ENCODE data around the gene PCSK5.

PCSK5 gene

DNA sequence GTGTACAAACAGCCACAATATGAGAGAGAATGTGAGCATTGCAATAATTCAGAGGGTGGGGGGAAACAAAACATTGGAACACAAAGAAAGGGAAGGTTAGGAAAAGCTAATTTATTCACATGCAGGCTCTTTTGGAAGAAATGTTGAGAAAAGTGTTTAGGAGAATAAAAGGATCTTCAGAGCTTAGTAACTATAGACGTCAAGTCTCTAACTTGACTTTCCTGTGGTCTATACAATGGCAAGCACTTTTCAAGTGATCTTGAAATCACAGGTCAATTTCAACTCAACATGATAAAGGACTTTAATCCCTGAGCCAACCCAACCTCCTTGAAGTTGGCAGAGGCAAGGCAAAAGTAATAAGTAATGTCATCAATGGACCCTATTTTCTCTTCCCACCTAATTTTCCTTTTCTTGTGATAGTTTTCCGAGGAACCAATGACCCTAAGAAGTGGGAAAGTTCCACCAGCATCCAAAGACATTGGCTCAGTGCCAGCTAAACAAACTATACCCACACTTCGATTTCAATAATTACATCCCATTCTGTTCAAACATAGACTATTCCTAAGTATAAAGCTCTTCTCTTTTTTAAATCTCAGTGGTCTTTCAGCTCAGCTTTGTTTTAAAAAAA, 480.0 kb downstream of the PCSK5 start:
- DNase-seq, result no peak

DNA sequence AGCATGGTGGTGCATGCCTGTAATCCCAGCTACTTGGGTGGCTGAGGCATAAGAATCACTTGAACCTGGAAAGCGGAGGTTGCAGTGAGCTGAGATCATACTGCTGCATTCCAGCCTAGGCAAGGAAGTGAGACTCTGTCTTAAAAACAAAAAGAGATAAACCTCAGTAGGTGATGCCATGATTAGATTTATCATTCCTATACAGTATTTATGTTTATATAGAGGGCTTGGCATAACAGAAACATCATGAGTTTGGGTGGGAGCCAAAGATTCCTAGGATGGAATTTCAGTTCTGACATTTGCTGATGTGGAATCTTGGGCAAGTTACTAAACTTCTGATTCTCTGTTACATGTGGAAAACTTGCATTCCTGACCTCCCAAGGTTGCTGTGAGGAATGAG, 481.4 kb downstream of the PCSK5 start:
- DNase-seq, result peak; percentile 46

DNA sequence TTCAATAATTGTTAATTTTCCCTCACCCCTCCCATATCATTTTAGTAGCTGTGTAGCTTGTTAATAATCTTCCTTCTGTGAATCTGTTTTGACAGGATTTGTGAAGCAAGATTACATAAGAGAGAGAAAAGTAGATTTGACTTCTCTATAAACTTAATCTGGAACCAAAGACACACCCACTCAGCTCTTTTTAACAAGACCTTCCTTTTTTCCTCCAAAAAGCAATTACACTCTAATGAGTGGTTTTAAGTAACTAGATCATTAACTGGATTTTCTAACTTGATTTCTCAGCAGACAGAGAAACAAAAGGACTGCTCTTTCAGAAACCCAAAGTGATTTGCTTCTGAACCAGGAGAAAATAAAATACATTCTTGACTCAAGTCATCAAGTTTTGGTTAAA, 481.9 kb downstream of the PCSK5 start:
- no peak for DNase-seq

DNA sequence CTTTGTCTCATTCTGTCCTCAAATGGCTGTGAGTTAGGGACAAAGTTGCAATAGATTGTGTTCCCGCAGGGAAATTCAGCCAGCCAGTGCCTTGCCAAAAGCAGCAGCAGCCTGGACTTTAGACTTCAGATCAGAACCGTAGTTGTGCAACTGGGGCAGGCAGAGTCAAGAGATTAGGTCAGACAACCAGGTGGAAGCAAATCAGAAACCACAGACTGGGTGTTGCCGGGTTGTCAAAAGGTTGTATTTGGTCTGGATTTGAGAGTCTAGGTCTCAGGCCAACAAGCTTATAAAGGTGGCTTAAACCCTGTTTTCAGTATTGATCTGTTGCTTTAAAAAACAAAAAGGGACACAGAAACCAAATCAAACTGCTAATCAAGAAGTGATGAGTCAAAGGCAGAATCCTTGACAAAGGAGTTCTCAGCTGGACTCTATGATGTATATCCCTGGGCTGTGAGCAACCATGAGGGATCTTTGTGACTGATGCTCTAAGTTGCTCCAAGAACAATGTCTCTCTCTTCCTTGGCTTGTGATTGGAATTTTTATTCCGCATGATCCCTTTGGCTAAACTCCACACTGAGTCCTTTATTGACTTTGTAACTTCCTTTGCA, 482.8 kb downstream of the PCSK5 start:
- peak; percentile 51 for DNase-seq

DNA sequence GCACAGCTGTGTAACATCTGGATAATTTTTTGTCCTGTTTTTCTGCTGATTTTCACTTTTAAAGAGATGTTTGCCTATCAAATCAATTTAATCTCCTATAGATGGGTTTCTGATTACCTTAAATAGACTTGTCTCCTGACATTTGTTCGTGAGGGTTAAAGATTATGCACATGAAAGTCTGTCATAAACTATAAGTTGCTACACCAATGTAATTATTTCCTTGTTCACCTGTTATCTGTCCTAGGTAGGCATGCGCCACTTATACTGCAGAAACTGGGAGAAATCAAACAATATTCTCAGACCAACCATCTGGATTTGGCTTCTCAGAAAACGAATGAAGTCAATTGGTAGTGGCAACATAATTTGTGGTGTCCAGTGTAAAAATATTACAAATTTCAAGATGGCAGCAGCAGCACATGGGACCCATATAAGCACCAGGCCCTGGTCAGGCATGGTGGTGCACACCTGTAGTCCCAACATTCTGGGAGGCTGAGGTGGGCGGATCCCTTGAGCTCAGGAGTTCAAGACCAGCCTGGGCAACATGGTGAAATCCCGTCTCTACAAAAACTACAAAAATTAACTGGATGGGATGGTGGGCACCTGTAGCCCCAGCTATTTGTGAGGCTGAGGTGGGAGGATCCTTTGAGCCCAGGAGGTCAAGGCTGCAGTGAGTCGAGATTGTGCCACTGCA, 483.5 kb downstream of the PCSK5 start:
- DNase-seq, result no peak

DNA sequence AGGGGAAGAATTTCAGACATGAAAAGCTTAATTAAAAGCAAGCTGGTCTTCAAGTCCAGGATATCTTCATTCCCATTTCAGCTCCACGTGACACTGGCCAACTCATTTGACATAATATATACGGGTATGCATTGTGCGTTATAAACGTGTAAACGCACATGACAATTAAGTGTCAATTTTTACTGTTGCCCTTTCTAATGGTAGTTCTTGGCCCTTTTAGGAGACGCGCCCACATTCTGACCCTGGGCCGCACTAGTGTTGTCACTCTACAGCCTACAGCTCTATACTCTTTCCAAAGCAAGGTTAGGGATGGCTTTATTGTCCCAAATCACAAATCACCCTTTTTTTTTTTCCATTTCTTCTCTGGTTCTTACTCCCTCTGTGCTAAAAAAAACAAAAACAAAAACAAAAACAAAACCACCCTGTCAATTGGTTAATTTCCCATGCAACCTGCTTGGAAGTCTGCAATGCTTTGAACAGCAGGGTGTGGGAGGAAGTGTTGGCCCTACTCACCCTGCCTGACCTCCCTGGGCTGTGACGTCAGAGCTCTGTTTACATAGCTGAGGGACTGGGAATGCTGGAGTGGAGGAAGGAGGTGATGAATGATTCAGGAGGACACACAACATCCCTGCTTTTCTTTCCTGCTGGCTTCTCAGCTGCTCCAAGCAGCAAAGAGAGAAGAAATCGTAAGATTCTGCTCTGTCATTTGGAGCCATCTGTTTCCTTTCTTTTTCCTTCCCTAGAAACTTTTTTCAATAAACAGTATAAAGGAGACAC, 484.5 kb downstream of the PCSK5 start:
- no peak for DNase-seq

DNA sequence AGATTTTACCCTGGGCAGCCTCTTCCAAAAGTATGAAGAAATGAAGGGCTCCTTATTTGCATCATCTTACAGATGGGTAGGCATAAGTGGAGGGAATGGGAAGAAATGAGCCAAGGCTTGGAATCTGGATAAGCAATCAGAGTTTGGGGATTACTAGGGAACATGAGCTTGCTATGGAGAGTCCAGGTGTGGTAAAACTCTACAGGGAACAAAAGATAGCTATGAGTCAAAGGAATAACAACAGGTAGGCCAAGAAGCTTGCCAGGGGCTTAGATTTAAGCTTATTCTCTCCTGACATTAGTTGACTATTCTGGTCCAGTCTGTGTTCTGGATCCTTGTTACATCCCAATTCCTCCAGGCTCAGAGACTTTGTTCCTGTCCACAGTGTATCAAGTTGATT, 487.3 kb downstream of the PCSK5 start:
- no peak for DNase-seq

DNA sequence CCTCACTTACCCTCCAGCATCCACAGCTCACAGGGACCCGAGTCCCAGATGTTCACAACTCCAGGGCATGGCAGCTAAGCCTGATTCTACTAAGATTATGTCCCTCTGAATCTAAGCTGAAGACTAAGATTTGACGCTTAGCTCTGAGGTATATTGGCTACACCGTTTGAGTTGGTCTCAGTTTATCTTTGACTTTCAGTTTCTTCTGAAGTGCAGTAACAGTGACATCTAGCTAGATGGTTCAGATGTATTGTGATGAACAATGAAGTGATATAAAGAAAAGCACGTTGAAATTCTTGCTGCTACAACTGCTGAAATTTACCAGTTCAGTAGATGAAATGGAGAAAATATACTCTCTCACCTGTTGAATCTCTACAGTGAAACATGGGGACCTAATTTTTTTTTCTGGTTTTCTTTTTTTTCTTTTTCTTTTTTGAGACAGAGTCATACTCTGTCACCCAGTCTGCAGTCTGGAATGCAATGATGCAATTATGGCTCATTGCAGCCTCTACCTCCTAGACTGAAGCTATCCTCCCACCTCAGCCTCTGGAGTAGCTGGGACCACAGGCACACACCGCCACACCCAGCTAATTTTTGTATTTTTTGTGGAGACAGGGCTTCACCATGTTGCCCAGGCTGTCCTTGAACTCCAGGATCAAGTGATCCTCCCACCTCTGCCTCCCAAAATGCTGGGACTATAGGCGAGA, 488.0 kb downstream of the PCSK5 start:
- no peak for DNase-seq

DNA sequence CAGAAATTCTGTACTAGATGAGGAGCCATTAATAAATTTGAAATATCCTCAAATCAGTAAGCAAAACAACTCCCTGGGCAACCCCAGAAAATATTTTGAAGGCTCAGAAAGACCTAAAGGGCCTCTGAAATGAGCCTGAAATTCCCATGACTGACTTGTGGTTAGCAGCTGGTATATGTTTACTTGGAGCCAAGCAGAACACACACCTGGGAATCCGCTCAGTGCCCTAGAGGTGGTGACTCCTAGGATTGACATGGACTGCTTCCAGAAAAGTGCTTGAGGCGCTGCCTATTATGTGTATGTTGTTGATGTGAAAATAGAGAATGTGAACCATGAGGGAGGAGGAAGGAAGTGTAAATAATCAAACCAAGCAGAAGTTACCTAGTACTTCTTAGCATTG, 489.0 kb downstream of the PCSK5 start:
- DNase-seq, result no peak

DNA sequence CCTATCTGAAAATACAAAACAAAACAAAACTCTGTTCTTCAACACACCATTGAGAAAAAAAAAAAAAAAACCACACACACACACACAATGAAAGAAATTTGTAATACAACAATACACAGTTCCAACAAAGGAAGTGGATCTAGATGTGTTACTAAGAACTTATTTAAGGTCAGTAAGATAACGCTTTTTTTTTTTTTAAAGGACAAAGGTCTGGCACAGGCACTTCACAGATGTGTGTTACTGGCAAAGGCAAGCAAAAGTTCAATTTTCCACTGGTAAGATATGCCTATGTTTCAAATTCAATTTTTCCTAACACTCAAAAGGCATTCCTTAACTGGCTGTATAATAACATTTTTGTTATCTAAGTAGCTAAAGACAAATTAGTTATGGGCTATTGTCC, 500.2 kb downstream of the PCSK5 start:
- no peak for DNase-seq

DNA sequence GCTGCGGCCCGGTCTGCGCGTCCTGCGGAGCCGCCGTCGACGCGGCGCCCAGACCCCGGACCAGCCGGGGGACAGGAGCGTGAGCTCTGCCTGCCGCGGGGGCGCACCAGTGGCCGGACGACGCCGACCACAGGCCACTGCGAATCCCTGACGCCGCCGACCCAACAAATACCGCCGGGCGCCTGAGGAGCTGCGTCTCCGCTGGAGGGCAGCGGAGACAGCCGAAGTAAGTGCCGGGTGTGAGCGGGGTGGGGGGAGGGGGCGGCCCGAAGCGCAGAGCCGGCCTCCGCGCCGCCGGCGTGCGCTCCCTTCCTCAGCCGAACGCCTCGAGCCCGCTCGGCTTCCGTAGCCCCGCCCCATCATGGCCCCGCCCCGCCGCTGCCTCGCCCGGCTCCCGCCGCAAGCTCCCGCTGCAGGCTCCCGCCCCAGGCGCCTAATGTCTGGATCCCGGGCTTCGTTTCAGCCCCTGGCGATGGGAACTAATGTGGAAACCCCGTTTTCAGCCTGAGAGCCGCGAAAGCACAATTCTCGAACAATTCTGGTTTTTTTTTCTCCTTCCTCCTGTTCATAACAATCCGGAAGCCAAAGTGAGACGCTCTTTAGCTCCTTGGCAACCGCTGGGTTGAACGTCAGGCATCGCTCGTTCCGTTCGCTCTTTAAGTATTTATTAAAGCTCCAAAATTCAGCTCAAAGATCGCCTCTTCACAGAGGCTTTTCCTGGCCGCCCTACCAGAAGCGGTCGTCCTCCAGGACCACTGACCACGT, 503.9 kb downstream of the PCSK5 start, which contains the start of gene RFK:
TSS of gene RFK (minus strand) at position 232 of the 765 bp plus-strand sequence. CDS start 255 bp downstream, outside the sequence.
- peak; percentile 97 for DNase-seq

DNA sequence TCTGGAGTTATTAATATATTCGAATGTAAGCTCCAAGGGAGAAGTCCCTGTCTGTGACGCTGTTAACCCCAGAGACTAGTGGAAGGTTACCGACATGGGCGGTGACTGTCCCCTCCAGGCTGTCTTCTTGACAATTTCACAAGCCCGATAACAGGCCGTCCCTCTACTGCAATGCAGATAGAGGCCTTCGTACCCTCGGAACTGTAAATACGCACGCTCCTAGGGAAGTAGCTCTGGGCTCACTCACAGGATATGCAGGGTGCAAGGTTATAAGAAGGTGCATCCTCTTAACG, 504.4 kb downstream of the PCSK5 start:
- DNase-seq, result no peak

DNA sequence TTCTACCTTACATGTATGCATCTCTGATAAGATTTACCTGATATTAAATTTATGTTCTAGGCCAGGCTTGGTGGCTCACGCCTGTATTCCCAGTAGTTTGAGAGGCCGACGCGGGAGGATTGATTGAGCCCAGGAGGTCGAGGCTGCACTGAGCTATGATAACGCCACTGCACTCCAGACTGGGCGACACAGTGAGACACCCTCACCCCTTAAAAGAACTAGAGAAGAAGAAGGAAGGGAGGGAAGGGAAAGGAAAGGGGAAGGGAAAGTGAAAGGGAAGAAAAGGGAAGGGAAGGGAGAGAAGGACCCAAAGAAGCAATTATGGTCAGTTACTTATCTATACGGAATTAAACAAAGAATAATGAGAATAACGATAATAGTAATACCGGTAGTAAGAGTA, 504.9 kb downstream of the PCSK5 start:
- DNase-seq, result no peak

DNA sequence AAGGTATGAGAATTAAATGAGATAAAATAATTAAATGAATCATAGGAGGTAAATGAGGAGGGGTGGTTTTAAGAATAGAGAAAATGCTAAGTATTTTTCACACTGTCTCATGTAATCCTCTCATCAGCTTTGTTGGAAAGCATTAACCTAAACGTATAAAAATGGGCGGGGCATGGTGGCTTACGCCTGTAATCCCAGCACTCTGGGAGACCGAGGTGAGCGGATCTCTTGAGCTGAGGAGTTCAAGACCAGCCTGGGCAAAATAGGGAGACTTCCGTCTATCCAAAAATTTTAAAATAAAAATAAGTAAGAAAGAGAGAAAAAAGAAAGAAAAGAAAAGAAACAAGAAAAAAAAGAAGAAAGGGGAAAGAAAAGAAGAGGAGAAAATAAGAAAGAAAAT, 505.7 kb downstream of the PCSK5 start:
- no peak for DNase-seq

DNA sequence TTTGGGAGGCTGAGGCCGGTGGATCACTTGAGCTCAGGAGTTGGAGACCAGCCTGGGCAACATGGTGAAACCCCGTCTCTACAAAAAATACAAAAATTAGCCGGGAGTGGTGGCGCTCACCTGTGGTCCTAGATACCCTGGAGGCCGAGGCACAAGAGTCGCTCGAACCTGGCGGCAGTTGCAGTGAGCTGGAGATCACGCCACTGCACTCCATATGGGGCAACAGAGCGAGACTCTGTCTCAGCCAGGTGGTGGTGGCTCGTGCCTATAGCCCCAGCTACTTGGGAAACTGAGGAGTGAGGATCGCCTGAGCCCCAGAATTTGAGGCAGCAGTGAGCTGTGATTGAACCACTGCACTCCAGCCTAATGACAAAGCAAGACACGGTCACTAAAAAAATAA, 506.1 kb downstream of the PCSK5 start:
- no peak for DNase-seq

DNA sequence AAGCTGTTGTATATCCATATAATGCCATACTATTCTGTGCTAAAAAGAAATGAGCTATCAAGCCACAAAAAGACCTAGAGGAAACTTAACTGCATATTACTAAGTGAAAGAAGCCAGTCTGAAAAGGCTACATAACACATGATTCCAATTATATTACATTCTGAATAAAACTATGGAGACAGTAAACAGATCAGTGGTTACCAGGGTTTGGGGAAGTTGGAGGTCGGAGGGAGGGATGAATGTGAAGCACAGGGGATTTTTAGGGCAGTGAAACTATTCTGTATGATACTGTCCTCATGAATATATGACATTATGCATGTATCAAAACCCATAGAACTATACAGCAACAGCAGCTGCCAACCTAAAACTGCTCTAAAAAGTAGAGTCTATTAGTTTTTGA, 509.4 kb downstream of the PCSK5 start:
- DNase-seq, result no peak

DNA sequence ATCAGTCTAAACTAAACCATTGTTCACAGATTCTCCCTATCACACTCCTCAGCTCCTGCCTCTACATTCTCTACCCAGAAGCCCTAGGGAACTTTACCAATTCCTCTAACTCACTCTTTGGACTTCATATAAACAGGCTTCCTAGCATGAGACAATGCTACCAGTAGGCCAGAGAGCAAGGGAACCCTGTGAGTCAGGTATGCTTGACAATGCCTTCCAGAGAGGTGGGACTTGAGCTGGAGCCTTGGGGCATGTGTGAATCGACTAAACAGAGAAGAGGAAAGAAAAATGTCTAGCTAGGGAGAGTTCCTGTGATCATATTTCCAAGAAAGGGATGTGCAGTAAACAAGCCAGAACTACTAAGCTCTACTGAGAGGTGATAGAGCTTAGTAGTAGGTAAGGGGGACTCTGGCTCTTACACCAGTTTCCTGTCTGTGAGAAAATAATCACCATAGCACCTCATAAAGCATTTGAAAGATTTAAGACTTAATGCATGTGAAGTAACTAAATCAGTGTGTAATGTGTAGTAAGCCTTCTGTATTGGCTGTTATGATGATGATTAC, 510.1 kb downstream of the PCSK5 start:
- no peak for DNase-seq

DNA sequence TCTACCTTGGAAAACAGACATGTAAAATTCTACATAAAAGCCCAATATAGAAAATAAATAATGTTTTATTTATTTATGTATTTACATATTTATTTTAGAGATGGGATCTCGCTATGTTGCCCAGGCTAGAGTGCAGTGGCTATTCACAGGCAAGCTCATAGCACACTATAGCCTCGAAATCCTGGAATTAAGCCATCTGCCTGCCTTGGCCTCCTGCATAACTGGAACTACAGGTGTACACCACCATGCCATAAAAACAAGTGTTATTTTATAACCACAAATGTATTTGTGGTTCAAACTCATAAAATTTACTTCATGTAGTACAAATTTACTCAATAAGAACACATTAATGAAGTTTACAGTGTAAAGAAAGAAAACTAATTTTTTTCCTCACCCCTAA, 510.7 kb downstream of the PCSK5 start:
- DNase-seq, result no peak

DNA sequence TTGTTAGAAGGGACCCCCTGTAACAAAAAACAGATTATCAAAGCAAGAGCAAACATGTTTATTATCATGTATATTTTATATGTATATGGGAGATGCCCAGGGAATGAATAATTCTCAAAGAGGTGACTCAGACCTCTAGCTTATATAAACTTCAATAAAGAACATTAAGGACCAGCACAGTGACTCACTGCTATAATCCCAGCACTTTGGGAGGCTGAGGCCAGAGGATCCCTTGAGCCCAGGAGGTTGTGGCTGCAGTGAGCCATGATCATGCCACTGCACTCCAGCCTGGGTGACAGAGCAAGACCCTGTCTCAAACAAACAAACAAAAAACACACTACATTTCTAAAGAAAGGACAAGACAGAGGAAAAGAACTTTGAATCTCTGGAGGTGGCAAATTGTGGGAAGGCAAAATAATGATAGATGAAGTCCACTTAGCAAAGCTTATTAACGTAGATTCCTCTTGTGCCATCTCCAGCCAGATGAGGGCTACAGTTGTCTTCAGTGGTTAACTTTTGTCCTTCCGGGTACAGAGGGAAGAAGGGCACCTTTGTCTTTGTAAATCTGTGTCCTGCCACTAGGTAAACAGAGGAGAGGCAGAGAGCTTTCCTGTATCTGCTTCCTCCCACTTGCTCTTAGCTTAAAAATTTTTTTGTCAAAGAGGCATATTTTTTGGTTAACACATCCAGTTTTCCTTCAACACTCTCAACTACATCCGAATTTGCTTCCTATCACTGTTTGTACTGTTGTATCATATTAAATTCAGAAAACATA, 511.3 kb downstream of the PCSK5 start:
- no peak for DNase-seq

DNA sequence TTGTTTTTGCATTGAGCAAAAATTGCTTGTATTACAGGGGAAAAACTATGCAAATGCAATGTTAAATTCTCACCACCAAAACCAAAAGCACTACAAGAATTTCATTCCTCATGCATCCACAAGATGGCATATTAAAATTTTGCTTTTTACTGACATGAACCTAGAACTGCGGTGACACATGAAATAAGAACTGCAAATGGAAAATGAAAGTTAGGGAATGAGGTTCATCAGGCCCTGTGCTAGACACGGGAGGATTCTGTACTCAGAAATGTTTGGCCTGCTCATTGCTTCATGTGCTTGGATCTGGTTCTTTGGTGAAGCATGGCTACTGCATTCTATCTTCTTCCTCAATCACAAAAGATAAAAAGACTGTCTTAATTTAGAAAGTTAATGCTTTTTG, 512.9 kb downstream of the PCSK5 start:
- peak; percentile 53 for DNase-seq

DNA sequence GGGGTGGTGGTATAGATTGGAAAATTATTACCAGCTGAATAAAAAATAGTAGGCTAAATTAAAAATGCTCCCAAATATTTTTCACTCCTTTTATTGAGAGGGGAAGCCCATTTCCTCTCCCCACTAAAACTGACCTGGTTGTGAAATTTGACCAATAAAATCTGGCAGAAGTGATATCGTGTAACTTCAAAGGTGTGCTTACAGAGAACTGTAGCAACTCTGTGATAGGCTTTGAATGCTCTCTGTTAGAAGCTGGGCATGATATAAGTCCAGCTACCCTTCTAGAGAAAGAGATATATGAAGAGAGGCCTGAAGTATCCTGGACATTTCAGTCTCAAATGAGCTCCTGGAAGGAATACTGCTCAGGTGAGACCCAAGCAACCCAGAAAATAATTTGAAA, 513.9 kb downstream of the PCSK5 start:
- no peak for DNase-seq
